Endometrium (tissue), 2 donors: Measurements from ENCODE around the gene CDKL4.
A peak's percentile ranks its signal among the peaks of the same experiment; 100 is the strongest.
"Not testable (repeated sequence)": the region's sequence is repeated elsewhere in the genome, so short reads cannot be mapped to it uniquely, and the experiment has no call there.

ENCODE experiments used
- FAIRE-seq: peaks from 2 replicates; lab custom pipeline; 2012; peaks lifted over from hg19 to GRCh38; lab: Jason Lieb, UNC
- donor health status: control.
- donor health status: control.

Gene CDKL4

GRCh38 chr2:39228413-39229209 lies 15.2 kb downstream of the CDKL4 start:
- no peak for FAIRE-seq

- peak; percentile 80 for FAIRE-seq
Observed at GRCh38 chr2:39227628-39228412, 15.9 kb downstream of the CDKL4 start.

GRCh38 chr2:39225567-39225966 lies 18.2 kb downstream of the CDKL4 start:
- FAIRE-seq: no peak

- no peak for FAIRE-seq
Observed at GRCh38 chr2:39223909-39224308, 19.9 kb downstream of the CDKL4 start.

DNA sequence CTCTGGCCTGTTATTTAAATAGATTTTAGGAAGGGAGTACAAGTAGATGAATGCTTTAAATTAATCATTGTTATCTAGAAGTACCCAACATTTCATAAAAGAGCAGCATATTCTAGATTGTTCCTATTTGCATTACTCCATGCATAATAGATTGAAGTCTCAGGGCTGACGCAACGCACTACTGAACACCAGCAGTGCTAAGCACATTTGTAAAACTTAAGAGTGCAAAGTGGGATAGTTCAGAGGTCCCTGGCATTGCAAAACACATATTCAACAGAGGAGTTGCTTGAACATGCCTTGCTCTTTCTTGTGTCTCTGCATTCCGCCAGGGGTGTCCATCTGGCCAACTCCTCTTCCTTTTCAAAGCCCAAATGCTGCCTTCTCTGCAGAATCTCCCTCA lies 22.3 kb downstream of the CDKL4 start:
- FAIRE-seq: no peak

- FAIRE-seq: no peak
Observed at GRCh38 chr2:39220136-39220535, 23.6 kb downstream of the CDKL4 start.

- FAIRE-seq: no peak
Observed at GRCh38 chr2:39218391-39218790, 25.4 kb downstream of the CDKL4 start.

GRCh38 chr2:39217192-39217550 lies 26.6 kb downstream of the CDKL4 start:
- no peak for FAIRE-seq

- FAIRE-seq: no peak
Observed at GRCh38 chr2:39216346-39217191, 27.2 kb downstream of the CDKL4 start.

- no peak for FAIRE-seq
Observed at GRCh38 chr2:39215545-39215944, 28.2 kb downstream of the CDKL4 start.

GRCh38 chr2:39213015-39213414 lies 30.8 kb downstream of the CDKL4 start:
- no peak for FAIRE-seq

DNA sequence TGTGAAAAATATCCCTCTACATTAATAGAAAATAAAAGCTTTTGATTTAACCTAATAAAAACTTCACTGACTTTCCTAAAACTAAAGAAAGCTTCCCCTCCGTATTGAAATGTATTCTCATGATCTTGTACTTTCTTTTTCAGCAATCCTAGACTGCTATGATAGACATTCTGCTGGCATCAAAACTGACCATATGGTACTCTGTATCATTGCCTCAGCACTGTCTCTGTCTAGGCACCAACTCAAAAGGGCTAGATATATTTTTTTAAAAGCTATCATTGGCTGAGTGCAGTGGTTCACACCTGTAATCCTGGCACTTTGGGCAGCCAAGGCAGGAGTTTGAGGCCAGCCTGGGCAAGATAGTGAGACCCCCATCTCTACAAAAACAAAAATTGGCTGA lies 32.9 kb downstream of the CDKL4 start:
- FAIRE-seq: no peak

GRCh38 chr2:39203382-39203781 lies 40.4 kb downstream of the CDKL4 start:
- no peak for FAIRE-seq

DNA sequence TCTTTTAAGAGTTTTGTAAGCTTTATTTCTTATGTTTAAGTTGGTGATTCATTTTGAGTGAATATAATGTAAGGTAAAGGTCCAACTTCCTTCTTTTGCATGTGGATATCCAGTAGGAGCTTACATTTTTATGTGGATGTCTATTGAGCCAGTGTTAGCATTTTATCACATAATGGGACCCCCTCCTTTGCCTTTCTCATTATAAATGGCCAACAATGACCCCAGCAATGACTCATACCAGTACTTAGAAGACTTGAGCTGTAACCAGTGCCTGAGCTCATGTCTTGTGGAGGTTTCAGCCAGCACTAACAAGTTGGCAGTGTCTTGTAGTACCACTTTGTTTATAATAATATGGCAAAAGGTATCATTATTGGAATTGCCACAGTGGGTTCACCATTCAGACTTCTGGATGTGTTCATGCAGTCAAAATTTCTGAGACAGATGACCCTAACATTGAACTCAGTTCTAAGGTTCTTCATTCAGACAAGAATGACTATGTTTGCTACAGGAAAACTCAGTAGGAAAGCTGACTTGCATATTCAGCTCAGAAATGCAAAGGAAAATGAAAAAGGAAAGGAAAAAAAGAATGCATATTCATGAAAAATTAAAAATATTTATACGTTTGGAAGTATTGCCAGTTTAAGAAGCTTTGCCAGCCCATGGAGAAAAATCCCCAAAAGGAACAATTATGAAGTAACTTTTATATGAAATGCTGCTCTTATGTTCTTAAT lies 41.0 kb downstream of the CDKL4 start:
- FAIRE-seq: no peak

- not testable (repeated sequence) for FAIRE-seq
Observed at GRCh38 chr2:39197003-39197402, 46.8 kb downstream of the CDKL4 start.

- FAIRE-seq: no peak
Observed at GRCh38 chr2:39194686-39195085, 49.1 kb downstream of the CDKL4 start.

GRCh38 chr2:39188960-39189494 lies 54.7 kb downstream of the CDKL4 start:
- FAIRE-seq: no peak

DNA sequence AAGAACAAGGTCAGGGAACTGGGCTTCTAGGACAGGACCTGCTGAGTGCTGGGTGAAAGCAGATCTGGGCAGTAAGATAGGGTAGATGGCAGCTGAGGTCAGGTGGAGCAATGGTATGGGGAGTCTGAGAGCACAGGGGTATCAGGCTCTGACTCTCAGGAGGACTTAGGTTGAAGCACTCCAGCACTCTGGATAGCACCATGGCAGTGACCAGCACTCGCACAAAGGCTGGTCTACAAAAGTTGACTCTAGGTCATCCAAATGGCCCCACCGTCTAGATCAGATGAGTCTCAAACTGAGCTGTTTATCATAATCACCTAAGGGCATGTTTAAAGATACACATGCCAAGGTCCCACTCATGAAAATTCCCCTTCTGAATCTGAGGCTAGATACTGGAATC lies 60.1 kb downstream of the CDKL4 start:
- no peak for FAIRE-seq

DNA sequence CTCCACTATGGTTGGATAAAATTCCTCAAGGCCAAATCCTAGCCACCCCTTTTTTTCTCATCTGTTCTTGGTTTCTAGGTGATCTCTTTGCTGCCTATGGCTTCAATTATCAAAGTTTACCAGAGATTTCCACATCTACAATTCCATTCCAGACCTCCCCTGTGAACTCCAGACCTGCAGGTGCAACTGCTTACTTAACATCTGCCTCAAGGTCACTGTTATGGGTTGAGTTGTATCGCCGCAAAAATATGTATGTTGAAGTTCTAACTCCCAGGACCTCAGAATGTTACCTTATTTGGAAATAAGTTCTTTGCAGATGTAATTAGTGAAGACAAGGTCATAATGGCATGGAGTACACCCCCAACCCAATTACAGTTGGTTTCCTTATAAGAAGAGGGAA lies 62.5 kb downstream of the CDKL4 start:
- FAIRE-seq: no peak

- FAIRE-seq: no peak
Observed at GRCh38 chr2:39179974-39180960, 63.5 kb downstream of the CDKL4 start.
